ELR (cell line): ENCODE results near the gene ZFPM1.
A peak's percentile ranks its signal among the peaks of the same experiment; 100 is the strongest.
"Not testable (repeated sequence)": the region's sequence is repeated elsewhere in the genome, so short reads cannot be mapped to it uniquely, and the experiment has no call there.

Experiments used
- DNase-seq: peaks from one replicate; pipeline ENCODE4 v3.0.0-alpha.2; 2015; ENCODE audit warnings: low read depth

Gene ZFPM1

DNA sequence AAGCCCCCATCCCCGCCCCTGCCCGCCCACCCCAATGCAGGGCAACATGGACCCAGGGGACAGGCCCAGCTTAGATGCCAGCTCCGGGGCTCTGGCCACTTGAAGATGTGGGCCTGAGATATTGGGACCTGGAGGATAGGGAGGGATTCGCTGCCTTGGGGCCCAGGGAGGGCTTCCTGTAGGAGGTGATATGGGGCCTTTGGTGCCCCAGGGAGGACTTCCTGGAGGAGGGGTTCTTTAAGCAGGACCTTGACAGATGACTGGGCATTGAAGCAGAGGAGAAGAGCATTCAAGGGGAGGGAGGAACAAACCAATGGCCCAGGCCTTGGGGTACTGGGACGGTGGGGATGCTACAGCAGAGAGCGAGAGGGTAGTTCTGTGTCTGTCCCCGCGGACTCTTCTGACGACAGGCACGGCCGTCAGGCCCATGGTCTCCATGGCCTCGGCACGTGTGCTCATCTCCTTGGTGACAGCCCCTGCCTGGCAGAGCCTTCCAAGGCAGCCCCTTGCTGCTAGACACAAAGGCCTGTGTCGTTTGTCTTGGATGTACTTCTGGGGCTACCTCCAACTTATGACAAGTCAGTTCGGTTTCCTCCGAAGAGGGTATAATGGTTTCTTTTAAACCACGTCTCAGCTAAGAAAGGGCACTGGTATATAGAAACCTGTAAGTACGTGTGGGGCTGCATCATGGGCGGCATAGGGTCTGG, 61.6 kb downstream of the ZFPM1 start:
- no peak for DNase-seq

DNA sequence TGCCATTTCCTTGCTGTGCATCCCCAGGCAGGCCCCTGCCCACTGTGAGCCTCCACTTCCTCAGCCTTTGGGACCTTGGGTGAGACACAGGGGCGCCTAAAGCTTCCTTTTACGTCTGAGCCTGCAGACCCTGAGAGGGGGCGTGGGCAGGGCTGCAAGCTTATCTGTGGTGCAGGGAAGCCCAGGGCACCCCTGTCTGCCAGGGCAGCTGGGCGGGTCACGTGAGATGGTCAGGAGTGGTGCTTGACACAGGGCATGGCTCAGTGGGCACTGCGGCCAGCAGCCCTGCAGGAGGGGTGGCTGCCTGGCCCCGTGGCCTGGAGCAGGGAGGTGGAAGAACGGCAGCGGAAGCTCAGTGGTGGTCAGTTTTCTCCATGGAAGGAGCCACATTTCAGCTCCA, 62.3 kb downstream of the ZFPM1 start:
- DNase-seq, result no peak

DNA sequence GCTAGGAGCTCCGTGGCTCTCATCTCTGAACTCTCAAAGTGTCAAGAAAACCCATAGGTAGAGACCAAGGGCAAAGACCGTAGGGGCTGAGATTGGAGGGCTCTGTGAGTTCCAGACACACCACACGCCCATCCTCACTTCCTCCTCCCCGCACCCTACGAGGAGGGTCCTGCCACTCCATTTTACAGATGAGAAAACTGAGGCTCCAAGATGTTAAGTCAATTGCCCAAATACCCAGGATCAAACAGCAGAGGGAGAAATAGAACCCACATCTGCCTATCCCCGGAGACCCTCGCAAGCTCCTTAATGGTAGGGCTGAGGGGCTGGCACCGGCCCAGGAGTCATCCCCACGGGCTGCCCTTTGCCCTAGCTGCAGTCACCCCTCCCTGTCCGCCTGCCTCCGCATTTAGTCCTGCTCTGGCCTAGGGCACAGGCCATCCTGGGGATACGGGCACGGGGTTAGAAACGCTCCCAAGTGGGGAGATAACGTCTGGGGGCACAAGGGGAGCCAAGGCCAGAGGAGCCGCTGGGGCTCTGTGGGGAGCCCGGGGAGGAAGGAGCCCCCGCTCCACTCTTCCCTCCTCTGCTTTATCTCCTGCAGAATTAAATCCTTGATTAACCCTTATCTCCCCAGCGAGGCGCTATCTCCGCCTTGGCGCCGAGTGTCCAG, 63.0 kb downstream of the ZFPM1 start:
- DNase-seq, result no peak

DNA sequence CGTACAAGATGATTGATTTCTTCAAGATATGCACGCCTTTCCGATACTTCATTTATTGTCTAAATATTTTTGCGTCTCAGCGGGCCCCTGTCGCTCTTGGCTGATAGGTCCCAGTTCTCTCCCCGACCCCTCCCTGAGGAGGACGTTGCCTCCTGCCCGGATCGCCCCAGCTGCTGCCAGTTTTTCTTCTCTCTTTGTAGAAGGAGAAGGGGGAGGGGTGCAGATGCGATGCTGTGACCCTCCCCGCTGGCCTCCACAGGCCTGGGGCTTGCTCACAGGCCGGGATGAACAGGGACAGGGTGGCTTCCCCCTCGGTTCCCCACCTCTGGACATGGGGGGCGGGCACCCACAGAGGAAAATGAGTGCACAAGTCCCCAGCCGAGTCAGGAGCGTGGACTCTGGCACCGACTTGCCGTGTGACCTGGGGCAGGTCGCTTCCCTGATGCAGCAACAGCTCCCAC, 63.6 kb downstream of the ZFPM1 start:
- no peak for DNase-seq

DNA sequence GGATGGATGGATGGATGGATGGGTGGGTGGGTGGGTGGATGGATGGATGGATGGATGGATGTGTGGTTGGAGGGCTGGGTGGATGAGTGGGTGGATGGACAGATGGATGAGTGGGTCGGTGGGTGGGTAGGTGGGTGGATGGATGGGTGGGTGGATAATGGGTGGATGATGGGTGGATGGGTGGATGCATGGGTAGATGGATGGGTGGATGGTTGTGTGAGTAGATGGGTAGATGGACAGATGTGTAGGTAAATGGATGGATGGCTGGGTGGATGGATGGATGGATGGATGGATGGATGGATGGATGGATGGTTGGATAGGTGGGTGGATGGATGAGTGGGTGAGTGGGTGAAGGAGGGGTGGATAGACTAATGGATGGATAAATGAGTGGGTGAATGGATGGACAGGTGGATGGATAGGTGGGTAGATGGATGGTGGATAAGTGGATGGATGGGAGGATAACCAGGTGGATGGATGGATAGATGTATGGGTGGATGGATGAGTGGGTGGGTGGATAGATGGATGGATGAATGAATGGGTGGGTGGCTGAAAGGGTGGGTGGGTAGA, 64.2 kb downstream of the ZFPM1 start:
- not testable (repeated sequence) for DNase-seq

DNA sequence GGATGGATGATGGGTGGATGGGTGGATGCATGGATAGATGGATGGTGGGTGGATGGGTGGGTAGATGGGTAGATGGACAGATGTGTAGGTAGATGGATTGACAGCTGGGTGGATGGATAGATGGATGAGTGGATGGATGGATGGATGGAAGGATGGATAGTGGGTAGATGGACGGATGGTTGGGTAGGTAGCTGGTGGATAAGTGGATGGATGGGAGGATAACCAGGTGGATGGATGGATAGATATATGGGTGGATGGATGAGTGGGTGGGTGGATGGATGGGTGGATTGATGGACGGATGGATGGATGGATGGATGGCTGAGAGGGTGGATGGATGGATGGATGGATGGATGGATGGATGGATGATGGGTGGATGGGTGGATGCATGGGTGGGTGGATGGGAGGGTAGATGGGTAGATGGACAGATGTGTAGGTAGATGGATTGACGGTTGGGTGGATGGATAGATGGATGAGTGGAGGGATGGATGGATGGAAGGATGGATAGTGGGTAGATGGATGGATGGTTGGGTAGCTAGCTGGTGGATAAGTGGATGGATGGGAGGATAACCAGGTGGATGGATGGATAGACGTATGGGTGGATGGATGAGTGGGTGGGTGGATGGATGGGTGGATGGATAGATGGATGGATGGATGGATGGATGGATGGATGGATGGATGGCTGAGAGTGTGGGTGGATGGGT, 65.5 kb downstream of the ZFPM1 start:
- not testable (repeated sequence) for DNase-seq

DNA sequence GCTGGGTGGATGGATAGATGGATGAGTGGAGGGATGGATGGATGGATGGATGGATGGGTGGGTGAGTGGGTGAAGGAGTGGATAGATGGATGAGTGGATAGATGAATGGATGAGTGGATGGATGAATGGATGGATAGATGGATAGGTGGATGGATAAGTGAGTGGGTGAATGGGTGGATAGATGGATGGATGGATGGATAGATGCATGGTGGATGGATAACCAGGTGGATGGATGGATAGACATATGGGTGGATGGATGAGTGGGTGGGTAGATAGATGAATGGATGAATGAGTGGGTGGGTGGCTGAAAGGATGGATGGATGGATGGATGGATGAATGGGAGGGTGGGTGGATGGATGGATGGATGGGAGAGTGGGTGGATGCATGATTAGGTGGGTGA, 66.2 kb downstream of the ZFPM1 start:
- DNase-seq, result no peak

DNA sequence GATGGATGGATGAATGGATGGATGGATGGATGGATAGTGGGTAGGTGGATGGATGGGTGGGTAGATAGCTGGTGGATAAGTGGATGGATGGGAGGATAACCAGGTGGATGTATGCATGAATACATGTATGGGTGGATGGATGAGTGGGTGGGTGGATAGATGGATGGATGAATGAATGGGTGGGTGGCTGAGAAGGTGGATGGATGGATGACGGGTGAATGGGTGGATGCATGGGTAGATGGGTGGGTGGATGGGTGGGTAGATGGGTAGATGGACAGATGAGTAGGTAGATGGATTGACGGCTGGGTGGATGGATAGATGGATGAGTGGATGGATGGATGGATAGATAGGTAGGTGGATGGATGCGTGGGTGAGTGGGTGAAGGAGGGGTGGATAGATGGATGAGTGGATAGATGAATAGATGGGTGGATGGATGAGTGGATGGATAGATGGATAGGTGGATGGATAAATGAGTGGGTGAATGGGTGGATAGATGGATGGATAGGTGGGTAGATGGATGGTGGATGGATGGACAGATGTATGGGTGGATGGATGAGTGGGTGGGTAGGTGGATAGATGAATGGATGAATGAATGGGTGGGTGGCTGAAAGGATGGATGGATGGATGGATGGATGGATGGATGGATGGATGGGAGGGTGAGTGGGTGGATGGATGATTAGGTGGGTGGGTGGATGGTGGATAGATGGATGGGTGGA, 67.0 kb downstream of the ZFPM1 start:
- DNase-seq, result no peak

DNA sequence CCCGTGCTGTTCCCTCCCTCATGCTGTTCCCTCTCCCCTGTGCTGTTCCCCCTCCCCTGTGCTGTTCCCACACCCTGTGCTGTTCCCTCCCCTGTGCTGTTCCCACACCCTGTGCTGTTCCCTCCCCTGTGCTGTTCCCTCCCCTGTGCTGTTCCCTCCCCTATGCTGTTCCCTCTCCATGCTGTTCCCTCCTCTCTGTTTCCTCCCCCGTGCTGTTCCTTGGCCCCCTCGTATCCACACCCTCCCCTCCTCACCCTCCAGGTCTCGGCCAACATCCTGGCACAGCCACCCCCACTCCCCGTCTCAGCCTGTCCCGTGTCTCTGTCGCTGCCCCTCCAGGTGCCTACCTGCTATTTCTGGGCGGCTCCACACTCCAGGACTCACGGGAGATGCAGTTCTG, 68.6 kb downstream of the ZFPM1 start:
- DNase-seq, result no peak

DNA sequence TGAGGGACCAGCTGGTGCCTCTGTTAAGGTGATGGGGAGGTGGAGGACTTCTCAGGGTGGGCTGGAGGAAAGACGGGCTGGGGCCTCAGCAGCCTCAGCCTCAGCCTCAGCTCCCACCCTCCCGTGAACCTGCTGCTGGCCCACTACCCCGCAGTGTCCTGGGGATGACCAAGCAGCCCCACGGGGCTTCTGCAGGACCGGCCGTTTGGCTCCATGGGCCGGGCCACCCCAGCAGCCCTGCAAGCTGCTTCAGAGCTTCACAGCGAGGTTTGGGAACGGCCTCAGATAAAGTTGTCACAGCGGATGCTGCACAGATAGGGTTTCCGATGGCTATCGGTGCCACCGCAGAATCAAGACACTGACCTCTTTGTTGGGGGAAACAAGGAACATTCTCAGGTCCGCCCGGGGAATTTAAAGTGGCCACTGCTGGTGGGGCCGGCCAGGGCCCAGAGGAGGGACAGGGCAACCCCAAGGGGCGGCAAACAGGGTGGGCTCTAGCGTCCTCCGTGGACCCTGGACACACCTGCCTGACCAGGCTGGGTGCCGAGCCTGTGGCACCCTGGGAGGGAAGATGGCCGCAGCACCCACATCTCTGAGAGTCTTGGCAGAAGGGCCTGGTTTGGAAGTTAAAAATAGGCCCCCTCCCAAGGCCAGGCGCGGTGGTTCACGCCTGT, 69.3 kb downstream of the ZFPM1 start:
- DNase-seq, result no peak

DNA sequence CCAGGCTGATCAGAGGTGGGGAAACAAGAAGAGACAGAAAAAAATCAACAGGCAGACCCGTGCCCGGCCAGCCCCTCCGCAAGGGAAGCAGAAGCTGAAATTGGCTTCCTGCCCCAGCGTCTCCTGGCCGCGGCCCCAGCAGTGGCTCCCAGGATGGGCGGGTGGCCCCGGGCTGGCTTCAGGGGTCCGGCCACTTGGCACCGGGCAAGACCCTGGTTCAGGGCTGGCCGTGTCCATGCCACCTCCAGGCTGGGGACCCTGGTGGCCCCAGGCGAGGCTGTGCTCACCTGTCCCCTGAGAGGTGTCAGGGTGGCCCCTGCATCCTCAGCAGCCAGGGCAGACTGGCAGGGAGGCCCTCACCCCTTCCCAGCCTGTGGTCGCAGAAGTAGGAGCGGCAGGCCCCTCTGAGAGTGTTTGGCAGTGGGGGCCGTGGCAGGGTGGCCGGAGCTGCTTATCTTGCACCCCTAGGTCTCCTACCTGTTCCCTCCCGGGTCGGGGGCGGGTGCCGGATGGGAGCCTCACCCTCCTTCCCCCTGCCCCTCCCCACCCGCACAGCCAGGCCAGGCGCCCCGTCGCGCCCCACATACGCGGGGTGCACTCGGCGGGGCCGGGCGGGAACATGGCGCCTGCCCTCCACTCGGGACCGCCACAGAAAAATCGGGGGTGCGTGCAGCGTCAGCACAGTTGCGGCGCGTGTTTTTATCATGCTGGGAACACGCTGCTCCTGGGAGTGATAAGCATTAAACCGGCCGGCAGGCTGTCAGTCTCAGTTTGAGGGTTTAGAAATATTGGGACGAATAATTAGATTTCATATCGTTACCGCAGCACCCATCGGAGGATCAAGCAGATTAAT, 70.5 kb downstream of the ZFPM1 start:
- DNase-seq, result no peak

DNA sequence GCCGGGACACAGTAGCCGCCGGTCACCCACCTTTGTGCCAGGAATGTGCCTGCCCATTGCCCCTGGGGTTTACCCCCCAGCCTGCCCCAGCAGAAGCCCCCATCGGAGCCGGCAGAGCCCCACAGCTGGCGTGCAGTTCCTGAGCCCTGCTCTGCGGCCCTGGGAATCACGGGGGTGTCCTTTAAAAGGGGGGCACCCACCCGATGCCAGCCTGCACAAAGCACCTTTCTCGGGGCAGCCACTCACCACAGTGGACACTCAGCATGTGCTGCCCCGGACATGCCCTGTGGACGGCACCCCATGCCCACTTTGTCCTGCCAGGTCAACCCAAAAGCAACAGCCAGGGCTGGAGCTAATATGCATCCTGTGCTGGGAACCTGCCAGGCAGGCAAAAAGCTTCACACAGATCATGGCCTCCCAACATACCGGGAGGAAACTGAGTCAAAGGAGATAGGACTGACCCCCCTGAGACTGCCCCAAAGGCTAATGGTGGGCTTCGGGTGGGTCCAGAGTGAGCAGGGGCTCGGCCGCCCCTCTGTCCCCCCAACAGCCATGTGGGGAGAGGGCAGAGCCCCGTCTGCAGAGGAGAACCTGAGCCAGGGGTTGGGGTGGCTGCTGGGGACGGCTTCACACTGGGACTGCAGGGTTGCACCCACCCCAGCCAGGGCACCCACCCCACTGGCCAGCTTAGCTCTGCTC, 71.3 kb downstream of the ZFPM1 start:
- DNase-seq, result no peak

DNA sequence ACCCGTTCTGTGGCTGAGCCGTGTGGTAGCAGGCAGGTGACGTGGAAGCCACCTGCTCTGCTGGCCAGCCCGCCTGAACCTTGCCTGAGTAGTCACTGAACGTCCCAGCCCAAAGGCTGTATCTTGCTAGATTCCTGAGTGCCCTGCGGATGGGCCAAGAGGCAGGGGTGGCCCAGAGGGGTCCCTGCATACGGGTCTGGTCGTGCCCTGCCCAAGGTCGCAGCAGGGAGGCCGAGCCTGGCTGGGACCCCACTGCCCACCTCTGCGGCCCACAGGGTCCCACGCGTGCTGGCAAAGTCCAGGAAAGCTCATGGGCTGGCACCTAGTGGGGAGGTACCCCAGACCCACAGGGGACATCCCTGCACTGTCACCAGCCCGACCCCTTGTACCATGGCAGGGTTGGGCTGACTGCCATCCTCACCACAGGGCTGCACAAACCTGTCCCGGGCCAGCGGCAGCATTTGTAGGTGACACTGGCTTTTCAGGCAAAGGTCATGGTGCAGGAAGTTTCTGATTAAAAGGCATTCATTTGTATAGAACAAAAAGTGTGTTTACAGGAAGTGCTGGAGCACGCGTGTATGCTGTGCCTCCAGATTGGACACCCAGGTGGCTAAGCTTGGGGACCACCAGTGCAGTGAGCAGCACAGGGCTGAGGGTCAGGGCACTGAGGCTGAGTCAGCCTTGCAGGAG, 72.0 kb downstream of the ZFPM1 start:
- DNase-seq, result no peak

DNA sequence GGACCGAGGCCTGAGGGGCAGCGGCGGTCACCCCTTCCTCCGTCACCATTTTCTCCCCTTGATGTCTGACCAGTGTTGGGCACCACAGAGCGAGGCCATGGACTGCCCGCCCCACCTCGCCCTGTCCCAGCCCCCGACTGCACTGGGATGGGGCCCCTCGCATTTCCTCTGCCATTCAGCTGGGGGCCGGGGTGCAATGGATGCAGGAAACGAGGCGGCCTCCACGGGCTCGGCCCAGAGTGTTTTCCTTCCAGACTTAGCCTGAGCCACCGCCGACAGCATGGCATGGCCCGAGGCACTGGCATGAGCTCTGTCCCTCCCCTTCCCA, 72.5 kb downstream of the ZFPM1 start:
- DNase-seq, result no peak

DNA sequence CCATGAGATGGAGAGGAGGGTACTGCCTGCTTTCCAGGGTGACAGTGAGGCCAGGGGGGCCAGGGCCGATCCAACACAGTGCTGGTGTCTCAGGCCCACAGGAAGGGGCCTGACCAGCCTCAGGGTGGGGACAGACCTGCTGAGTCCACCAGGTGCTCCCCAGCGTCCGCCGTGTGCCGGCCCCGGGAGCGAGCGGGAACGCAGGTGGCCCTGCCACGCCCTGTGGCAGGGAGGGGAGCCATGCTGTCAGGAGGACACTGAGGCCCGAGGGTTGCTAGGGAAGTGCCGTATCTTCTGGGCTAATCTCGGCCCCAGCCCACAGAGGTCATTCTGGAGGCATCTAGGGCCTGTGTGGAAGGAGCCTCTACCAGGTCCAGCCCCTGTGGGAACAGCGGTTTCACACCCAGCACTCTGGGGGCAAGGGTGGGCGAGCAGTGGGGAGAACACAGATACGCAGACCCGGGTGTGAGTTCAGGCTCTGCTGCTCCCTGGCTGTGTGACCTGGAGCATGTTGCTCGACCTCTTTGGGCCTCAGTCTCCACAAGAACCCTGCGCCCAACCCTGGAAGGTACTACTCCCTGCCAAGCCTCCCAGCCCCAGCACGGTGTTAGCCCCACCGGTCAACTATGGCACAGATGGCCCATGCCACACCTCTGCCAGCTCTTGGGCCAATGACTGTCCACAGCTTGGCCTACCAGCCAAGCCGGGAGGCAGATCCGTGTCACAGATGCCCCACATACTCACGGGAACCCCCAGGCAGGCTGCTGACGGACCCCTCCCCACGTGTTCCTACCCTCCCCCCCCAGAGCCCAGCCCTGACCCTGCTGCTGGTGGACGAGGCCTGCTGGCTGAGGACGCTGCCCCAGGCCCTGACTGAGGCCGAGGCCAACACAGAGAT, 73.2 kb downstream of the ZFPM1 start:
- no peak for DNase-seq

DNA sequence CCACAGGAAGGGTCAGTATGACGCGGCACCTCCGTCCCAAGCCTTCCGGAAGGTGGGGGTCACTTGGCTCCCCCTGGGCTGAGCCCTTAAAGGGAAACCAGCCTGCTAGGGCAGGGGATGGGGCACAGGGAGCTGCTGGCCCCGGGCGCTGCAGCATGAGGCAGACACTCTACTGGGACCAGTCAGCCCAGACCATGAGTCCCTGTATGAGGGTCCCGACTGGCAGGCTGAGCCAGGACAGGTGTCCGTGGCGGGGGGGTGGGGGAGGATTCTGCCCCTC, 73.8 kb downstream of the ZFPM1 start:
- no peak for DNase-seq

DNA sequence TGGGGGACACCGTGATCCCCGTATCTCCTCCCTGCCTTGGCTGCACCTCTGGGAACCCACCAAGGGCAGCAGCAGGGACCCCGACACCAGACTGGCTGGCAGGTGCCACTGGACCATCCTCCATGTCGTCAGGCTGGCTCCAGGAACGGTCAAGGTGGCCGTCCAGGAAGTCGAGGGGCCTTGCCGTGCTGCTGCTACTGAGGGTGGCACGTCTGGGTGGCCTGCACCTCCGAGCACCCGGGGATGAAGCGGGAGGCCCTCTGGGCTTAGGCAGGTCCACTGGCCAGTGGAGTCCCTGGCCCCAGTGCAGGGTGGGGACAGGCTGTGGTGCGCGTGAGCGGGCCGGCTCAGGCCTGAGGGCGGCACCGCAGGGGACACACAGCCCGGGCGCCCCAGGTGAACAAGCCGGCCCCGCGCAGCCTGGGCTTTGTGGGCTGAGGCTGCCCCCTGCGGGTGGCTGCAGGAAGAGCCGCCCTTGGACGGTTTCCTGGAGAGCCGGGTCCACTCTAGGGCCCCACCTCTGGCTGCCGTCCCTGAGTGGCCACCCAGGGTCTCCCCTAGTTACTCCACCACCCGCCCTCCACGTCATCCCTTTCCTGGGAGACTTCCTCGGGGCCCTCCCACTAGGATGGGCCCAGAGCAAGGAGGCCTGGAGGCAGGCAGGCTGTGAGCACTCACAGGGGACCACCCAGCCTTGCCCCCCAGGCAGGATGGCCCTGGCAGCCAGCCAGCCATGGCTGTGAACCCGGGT, 74.3 kb downstream of the ZFPM1 start:
- DNase-seq, result peak; percentile 72
